ENCODE data around the gene LCLAT1.
"Not testable (repeated sequence)": the region's sequence is repeated elsewhere in the genome, so short reads cannot be mapped to it uniquely, and the experiment has no call there.

The LCLAT1 gene

GRCh38 chr2:30633039-30633438 is 186.0 kb downstream of the LCLAT1 start:
- no CpG with 5 or more reads among the region's 4 CpGs for WGBS (ENCODE audit: insufficient coverage, insufficient read length)
- Histone ChIP-seq H3K36me3 (ENCODE audit: control insufficient read depth, insufficient read depth, low read length) (no peaks in the 10 kb centered on the region), H3K4me1 (ENCODE audit: control insufficient read depth, insufficient read depth, low read length) (no peaks in the 10 kb centered on the region), H3K27me3 (ENCODE audit: control insufficient read depth, insufficient read depth, low read length) (no peaks in the 10 kb centered on the region), H3K9me3 (ENCODE audit: control insufficient read depth, insufficient read depth, low read length) (no peaks in the 10 kb centered on the region), H3K4me3 (ENCODE audit: low read length) (no peak overlapping the region), H3K27ac (ENCODE audit: low read length) (no peak overlapping the region)
- no peak for DNase-seq (ENCODE audit: low read depth, low spot score)

- WGBS (ENCODE audit: insufficient coverage, insufficient read length): no CpG with 5 or more reads among the region's 1 CpG
- no peaks in the 10 kb centered on the region for H3K9me3 ChIP-seq (ENCODE audit: control insufficient read depth, insufficient read depth, low read length)
- no peaks in the 10 kb centered on the region; the same call in 1 of the 2 replicates for H3K36me3 ChIP-seq (ENCODE audit: control insufficient read depth, insufficient read depth, low read length)
- H3K4me1 ChIP-seq (ENCODE audit: control insufficient read depth, insufficient read depth, low read length): peaks cover 2% of the 10 kb centered on the region; the same call in 1 of the 2 replicates
- H3K27ac ChIP-seq (ENCODE audit: low read length): no peak overlapping the region
- H3K27me3 ChIP-seq (ENCODE audit: control insufficient read depth, insufficient read depth, low read length): no peaks in the 10 kb centered on the region
- no peak overlapping the region for H3K4me3 ChIP-seq (ENCODE audit: low read length)
- no peak for DNase-seq (ENCODE audit: low read depth, low spot score)
Measured at GRCh38 chr2:30636311-30636710, 189.3 kb downstream of the LCLAT1 start.

GRCh38 chr2:30639836-30640235 is 192.8 kb downstream of the LCLAT1 start:
- peaks cover 2% of the 10 kb centered on the region; the same call in 1 of the 2 replicates for H3K4me1 ChIP-seq (ENCODE audit: control insufficient read depth, insufficient read depth, low read length)
- WGBS (ENCODE audit: insufficient coverage, insufficient read length): no CpG with 5 or more reads among the region's 5 CpGs
- no peak for DNase-seq (ENCODE audit: low read depth, low spot score)
- H3K36me3 ChIP-seq (ENCODE audit: control insufficient read depth, insufficient read depth, low read length): no peaks in the 10 kb centered on the region; the same call in 1 of the 2 replicates
- no peak overlapping the region for H3K4me3 ChIP-seq (ENCODE audit: low read length)
- no peaks in the 10 kb centered on the region for H3K9me3 ChIP-seq (ENCODE audit: control insufficient read depth, insufficient read depth, low read length)
- H3K27me3 ChIP-seq (ENCODE audit: control insufficient read depth, insufficient read depth, low read length): no peaks in the 10 kb centered on the region
- no peak overlapping the region for H3K27ac ChIP-seq (ENCODE audit: low read length)

- no peaks in the 10 kb centered on the region for H3K27me3 ChIP-seq (ENCODE audit: control insufficient read depth, insufficient read depth, low read length)
- H3K4me1 ChIP-seq (ENCODE audit: control insufficient read depth, insufficient read depth, low read length): peaks cover 2% of the 10 kb centered on the region; the same call in 1 of the 2 replicates
- H3K9me3 ChIP-seq (ENCODE audit: control insufficient read depth, insufficient read depth, low read length): no peaks in the 10 kb centered on the region
- no peak overlapping the region for H3K4me3 ChIP-seq (ENCODE audit: low read length)
- no peaks in the 10 kb centered on the region; the same call in 1 of the 2 replicates for H3K36me3 ChIP-seq (ENCODE audit: control insufficient read depth, insufficient read depth, low read length)
- no peak for DNase-seq (ENCODE audit: low read depth, low spot score)
- no CpG with 5 or more reads among the region's 3 CpGs for WGBS (ENCODE audit: insufficient coverage, insufficient read length)
- H3K27ac ChIP-seq (ENCODE audit: low read length): no peak overlapping the region
Measured at GRCh38 chr2:30641765-30642345, 194.8 kb downstream of the LCLAT1 start.

GRCh38 chr2:30643013-30643412 is 196.0 kb downstream of the LCLAT1 start:
- not testable (repeated sequence) for H3K27me3 ChIP-seq (ENCODE audit: control insufficient read depth, insufficient read depth, low read length); H3K4me3 ChIP-seq (ENCODE audit: low read length); H3K9me3 ChIP-seq (ENCODE audit: control insufficient read depth, insufficient read depth, low read length); H3K27ac ChIP-seq (ENCODE audit: low read length); H3K4me1 ChIP-seq (ENCODE audit: control insufficient read depth, insufficient read depth, low read length); DNase-seq (ENCODE audit: low read depth, low spot score); H3K36me3 ChIP-seq (ENCODE audit: control insufficient read depth, insufficient read depth, low read length)
- no CpG with 5 or more reads among the region's 4 CpGs for WGBS (ENCODE audit: insufficient coverage, insufficient read length)

GRCh38 chr2:30643674-30644073 is 196.6 kb downstream of the LCLAT1 start:
- Histone ChIP-seq H3K4me1 (ENCODE audit: control insufficient read depth, insufficient read depth, low read length) (peaks cover 2% of the 10 kb centered on the region; the same call in 1 of the 2 replicates), H3K9me3 (ENCODE audit: control insufficient read depth, insufficient read depth, low read length) (no peaks in the 10 kb centered on the region), H3K36me3 (ENCODE audit: control insufficient read depth, insufficient read depth, low read length) (no peaks in the 10 kb centered on the region; the same call in 1 of the 2 replicates), H3K27ac (ENCODE audit: low read length) (no peak overlapping the region), H3K27me3 (ENCODE audit: control insufficient read depth, insufficient read depth, low read length) (no peaks in the 10 kb centered on the region), H3K4me3 (ENCODE audit: low read length) (no peak overlapping the region)
- WGBS (ENCODE audit: insufficient coverage, insufficient read length): no CpG with 5 or more reads among the region's 3 CpGs
- no peak for DNase-seq (ENCODE audit: low read depth, low spot score)

GRCh38 chr2:30645081-30645744 is 198.2 kb downstream of the LCLAT1 start:
- DNase-seq (ENCODE audit: low read depth, low spot score): no peak
- Histone ChIP-seq H3K9me3 (ENCODE audit: control insufficient read depth, insufficient read depth, low read length) (no peaks in the 10 kb centered on the region), H3K4me3 (ENCODE audit: low read length) (no peak overlapping the region), H3K36me3 (ENCODE audit: control insufficient read depth, insufficient read depth, low read length) (no peaks in the 10 kb centered on the region), H3K27ac (ENCODE audit: low read length) (no peak overlapping the region), H3K27me3 (ENCODE audit: control insufficient read depth, insufficient read depth, low read length) (no peaks in the 10 kb centered on the region), H3K4me1 (ENCODE audit: control insufficient read depth, insufficient read depth, low read length) (no peaks in the 10 kb centered on the region)
- WGBS (ENCODE audit: insufficient coverage, insufficient read length): no CpG with 5 or more reads among the region's 3 CpGs

GRCh38 chr2:30645745-30646119 is 198.7 kb downstream of the LCLAT1 start:
- H3K9me3 ChIP-seq (ENCODE audit: control insufficient read depth, insufficient read depth, low read length): no peaks in the 10 kb centered on the region
- no peak for DNase-seq (ENCODE audit: low read depth, low spot score)
- H3K27ac ChIP-seq (ENCODE audit: low read length): no peak overlapping the region
- no CpG with 5 or more reads among the region's 3 CpGs for WGBS (ENCODE audit: insufficient coverage, insufficient read length)
- no peaks in the 10 kb centered on the region for H3K27me3 ChIP-seq (ENCODE audit: control insufficient read depth, insufficient read depth, low read length)
- H3K4me3 ChIP-seq (ENCODE audit: low read length): no peak overlapping the region
- no peaks in the 10 kb centered on the region for H3K4me1 ChIP-seq (ENCODE audit: control insufficient read depth, insufficient read depth, low read length)
- no peaks in the 10 kb centered on the region for H3K36me3 ChIP-seq (ENCODE audit: control insufficient read depth, insufficient read depth, low read length)

- H3K9me3 ChIP-seq (ENCODE audit: control insufficient read depth, insufficient read depth, low read length): no peaks in the 10 kb centered on the region
- no peak overlapping the region for H3K4me3 ChIP-seq (ENCODE audit: low read length)
- H3K27me3 ChIP-seq (ENCODE audit: control insufficient read depth, insufficient read depth, low read length): no peaks in the 10 kb centered on the region
- no CpG with 5 or more reads among the region's 11 CpGs for WGBS (ENCODE audit: insufficient coverage, insufficient read length)
- no peaks in the 10 kb centered on the region for H3K36me3 ChIP-seq (ENCODE audit: control insufficient read depth, insufficient read depth, low read length)
- H3K4me1 ChIP-seq (ENCODE audit: control insufficient read depth, insufficient read depth, low read length): peaks cover 5% of the 10 kb centered on the region; the same call in 1 of the 2 replicates
- H3K27ac ChIP-seq (ENCODE audit: low read length): no peak overlapping the region
- DNase-seq (ENCODE audit: low read depth, low spot score): no peak
Measured at GRCh38 chr2:30647752-30648457, 200.9 kb downstream of the LCLAT1 start.

- no CpG with 5 or more reads among the region's 4 CpGs for WGBS (ENCODE audit: insufficient coverage, insufficient read length)
- H3K4me3 ChIP-seq (ENCODE audit: low read length): no peak overlapping the region
- no peaks in the 10 kb centered on the region for H3K9me3 ChIP-seq (ENCODE audit: control insufficient read depth, insufficient read depth, low read length)
- no peak overlapping the region for H3K27ac ChIP-seq (ENCODE audit: low read length)
- no peak for DNase-seq (ENCODE audit: low read depth, low spot score)
- no peaks in the 10 kb centered on the region for H3K36me3 ChIP-seq (ENCODE audit: control insufficient read depth, insufficient read depth, low read length)
- H3K4me1 ChIP-seq (ENCODE audit: control insufficient read depth, insufficient read depth, low read length): peaks cover 6% of the 10 kb centered on the region; the same call in 1 of the 2 replicates
- H3K27me3 ChIP-seq (ENCODE audit: control insufficient read depth, insufficient read depth, low read length): no peaks in the 10 kb centered on the region
Measured at GRCh38 chr2:30649278-30649677, 202.2 kb downstream of the LCLAT1 start.

Data from iPS DF 6.9 (cell line).